GM21576 (cell line): Measurements from ENCODE around the gene RSBN1L.
A peak's percentile ranks its signal among the peaks of the same experiment; 100 is the strongest.

Source experiments
- ATAC-seq: cut with Tn5 transposase; IDR thresholded peaks from one replicate; pipeline ENCODE4 v1.9.1; 2021; ENCODE audit warnings: mild to moderate bottlenecking, moderate library complexity; ENCODE audit not compliant: unreplicated experiment

Gene RSBN1L

GRCh38 chr7:77727936-77728701, 31.9 kb downstream of the RSBN1L start:
- ATAC-seq: no peak

GRCh38 chr7:77729574-77730348, 33.5 kb downstream of the RSBN1L start:
- ATAC-seq: no peak

- ATAC-seq: no peak
Observed at GRCh38 chr7:77731716-77732115, 35.5 kb downstream of the RSBN1L start.

GRCh38 chr7:77734659-77735421, 38.6 kb downstream of the RSBN1L start:
- no peak for ATAC-seq

- ATAC-seq: no peak
Observed at GRCh38 chr7:77735457-77735856, 39.2 kb downstream of the RSBN1L start.

- no peak for ATAC-seq
Observed at GRCh38 chr7:77736991-77737390, 40.7 kb downstream of the RSBN1L start.

GRCh38 chr7:77738382-77738781, 42.1 kb downstream of the RSBN1L start:
- no peak for ATAC-seq

- ATAC-seq: no peak
Observed at GRCh38 chr7:77738871-77739270, 42.6 kb downstream of the RSBN1L start.

- ATAC-seq: no peak
Observed at GRCh38 chr7:77740257-77740656, 44.0 kb downstream of the RSBN1L start.

GRCh38 chr7:77743518-77743917, 47.3 kb downstream of the RSBN1L start:
- ATAC-seq: no peak

GRCh38 chr7:77745746-77746145, 49.5 kb downstream of the RSBN1L start:
- ATAC-seq: no peak

GRCh38 chr7:77746164-77746823, 50.0 kb downstream of the RSBN1L start:
- ATAC-seq: no peak

GRCh38 chr7:77746824-77747165, 50.5 kb downstream of the RSBN1L start:
- no peak for ATAC-seq

GRCh38 chr7:77747178-77747577, 50.9 kb downstream of the RSBN1L start:
- ATAC-seq: no peak

- no peak for ATAC-seq
Observed at GRCh38 chr7:77747718-77748117, 51.5 kb downstream of the RSBN1L start.

- no peak for ATAC-seq
Observed at GRCh38 chr7:77752016-77752415, 55.8 kb downstream of the RSBN1L start.

- no peak for ATAC-seq
Observed at GRCh38 chr7:77753173-77753572, 56.9 kb downstream of the RSBN1L start.

GRCh38 chr7:77757589-77757988, 61.3 kb downstream of the RSBN1L start:
- ATAC-seq: peak; percentile 90

GRCh38 chr7:77759294-77759889, 63.1 kb downstream of the RSBN1L start:
- ATAC-seq: no peak

- no peak for ATAC-seq
Observed at GRCh38 chr7:77760809-77761453, 64.7 kb downstream of the RSBN1L start.
